CD4-positive, alpha-beta T cell treated with Interleukin-21 for 1 hour (primary cell): ENCODE results near the gene EFCAB6.

ENCODE experiments used
- DNase-seq: peaks from one replicate; pipeline ENCODE4 v3.0.0-alpha.2; 2020

EFCAB6 gene

GRCh38 chr22:43798492-43798891 is 13.6 kb downstream of the EFCAB6 start:
- no peak for DNase-seq

DNA sequence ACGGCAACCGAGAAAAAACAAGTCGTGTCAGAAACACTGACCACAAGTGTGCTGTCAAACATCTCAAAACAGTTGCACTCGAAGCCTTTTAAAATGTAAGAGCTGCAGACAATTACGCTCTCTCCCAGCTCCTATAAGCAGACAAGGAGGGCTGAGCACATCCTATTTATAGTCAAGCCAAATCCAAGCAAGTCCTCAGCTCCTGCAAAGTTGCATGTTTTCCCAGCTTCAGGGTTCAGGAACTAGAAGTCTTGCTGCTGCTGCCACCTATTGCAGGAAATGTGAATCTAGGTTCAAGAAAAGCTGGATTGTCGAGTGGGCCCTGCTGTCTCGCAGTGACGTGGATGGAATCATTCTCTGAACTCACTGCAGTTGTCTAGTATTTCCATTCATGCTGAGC is 15.5 kb downstream of the EFCAB6 start:
- DNase-seq = no peak

DNA sequence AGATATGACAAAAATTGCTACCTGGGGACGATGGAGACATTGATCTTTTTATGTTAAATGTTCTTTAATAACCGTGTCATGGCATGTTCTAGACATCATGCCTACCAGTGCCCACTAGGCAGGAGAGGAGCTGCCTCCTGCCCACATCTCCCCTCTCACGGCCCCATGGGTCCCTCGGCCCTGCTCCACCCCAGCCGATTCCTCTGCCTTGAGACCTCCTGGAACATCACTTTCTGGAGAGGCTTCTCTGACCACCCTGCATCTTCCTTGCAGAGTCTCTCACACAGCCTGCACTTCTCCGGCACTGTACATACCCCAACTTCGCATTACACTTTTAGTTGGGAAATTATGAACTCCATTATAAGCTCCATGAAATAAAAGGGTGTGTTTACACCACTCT is 16.8 kb downstream of the EFCAB6 start:
- DNase-seq = no peak

GRCh38 chr22:43792905-43793304 is 19.2 kb downstream of the EFCAB6 start:
- DNase-seq = no peak

- no peak for DNase-seq
These were observed 22.7 kb downstream of the EFCAB6 start for GRCh38 chr22:43789452-43789851.

DNA sequence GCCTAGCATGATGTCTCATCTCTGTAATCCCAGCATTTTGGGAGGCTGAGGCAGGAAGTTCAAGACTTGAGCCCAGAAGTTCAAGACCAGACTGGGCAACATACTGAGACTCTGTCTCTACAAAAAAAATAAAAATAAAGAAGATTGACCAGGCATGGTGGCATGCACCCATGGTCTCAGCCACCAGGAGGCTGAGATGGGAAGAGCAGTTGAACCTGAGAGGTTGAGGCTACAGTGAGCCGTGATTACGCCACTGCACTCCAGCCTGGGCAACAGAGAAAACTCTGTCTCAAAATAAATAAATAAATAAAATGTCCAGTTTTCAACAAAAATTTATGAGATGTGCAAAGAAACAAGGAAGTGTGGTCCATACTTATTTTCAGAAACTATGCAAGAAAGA is 28.3 kb downstream of the EFCAB6 start:
- DNase-seq = no peak

GRCh38 chr22:43782448-43782847 is 29.7 kb downstream of the EFCAB6 start:
- DNase-seq = no peak

GRCh38 chr22:43777286-43777685 is 34.8 kb downstream of the EFCAB6 start:
- no peak for DNase-seq

- no peak for DNase-seq
These were observed 35.9 kb downstream of the EFCAB6 start for GRCh38 chr22:43776081-43776670.

GRCh38 chr22:43774318-43774915 is 37.7 kb downstream of the EFCAB6 start:
- no peak for DNase-seq

DNA sequence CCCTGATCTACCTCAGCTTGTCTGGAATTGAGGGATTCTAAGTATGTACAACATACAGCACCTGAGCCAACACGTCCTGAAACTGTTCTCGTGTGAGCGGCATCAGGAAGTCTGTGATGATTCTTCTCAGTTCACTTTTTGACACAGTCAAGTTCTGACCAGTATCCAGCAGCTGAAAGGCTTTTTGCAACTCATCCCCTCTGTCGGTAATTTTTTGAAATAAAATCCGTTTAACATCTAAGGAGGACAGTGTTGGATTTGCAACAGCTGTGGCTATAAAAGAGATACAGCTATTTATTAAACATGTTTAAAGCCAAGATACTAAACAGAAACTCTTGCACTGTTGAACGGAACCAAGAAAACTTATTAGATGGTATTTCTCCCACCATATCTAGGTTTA is 39.3 kb downstream of the EFCAB6 start:
- no peak for DNase-seq

- DNase-seq = no peak
These were observed 56.7 kb downstream of the EFCAB6 start for GRCh38 chr22:43755452-43755851.

DNA sequence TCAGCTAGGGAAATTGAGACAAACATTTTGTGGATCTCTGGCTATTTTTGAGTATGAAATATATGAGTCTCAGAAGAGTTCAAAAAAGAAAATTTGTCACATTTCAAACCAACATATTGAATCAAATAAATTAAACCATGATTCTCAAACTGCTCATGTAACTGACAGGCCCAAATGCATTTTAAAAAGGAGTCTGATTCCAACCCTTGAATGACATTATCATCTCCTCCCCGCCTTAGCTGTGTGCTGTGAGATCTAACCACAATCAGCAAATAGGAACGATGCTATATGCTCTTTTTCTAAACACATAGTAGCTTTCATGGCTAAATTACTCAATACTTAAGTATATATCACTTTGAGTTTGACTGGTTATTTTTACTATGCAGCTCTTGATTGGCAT is 57.1 kb downstream of the EFCAB6 start:
- no peak for DNase-seq

- no peak for DNase-seq
These were observed 57.9 kb downstream of the EFCAB6 start for GRCh38 chr22:43754176-43754575.

DNA sequence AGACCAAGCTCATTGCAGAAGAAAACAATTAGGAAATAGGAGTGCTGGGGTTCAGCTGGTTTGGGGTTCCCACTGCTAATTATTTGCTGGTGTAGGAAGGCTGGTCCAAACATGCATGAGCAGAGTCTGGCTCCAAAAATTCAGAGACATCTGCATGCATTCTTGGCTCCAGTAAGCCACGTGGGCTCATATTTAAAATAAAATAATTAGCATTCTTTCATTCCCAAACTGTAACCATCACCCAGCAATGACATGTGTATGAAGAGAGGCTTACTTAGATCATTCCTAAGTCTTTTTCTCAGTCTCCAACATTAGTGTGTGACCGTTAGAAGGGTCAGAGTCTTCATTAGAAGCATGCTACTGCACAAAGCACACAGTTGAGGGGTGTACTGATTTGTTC is 58.4 kb downstream of the EFCAB6 start:
- DNase-seq = no peak

DNA sequence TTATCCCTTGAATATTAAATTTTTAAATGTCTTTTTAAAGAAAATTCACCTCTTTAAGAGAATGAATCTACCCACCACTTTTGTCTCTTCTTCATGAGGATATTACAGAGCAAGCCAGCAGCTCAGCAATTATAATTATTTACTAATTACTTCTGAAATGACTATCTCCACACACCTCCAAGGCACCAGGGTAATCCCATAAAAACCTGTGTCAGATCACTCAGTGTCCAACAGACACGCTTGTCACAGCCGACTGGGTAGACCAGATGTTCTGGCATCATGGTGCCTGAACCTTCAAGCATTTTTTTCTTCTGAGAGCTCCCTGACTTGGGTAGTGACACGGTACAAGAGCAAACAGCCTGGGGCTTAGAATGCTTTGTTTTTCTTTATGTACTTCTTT is 61.4 kb downstream of the EFCAB6 start:
- DNase-seq = no peak

DNA sequence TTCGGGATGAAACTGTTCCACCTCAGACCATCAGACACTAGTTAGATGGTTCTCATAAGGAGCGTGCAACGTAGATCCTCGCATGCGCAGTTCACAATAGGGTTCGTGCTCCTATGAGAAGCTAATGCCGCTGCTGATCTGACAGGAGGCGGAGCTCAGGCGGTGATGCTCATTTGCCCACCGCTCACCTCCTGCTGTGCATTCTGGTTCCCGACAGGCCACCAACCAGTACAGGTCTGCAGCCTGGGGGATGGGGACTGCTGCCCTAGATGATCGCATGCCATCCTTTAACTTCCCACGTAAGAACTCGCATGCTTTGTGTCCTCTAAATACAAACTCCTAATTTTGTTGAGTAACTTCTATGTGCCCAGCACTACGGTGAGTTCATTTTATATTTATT is 62.6 kb downstream of the EFCAB6 start:
- no peak for DNase-seq

DNA sequence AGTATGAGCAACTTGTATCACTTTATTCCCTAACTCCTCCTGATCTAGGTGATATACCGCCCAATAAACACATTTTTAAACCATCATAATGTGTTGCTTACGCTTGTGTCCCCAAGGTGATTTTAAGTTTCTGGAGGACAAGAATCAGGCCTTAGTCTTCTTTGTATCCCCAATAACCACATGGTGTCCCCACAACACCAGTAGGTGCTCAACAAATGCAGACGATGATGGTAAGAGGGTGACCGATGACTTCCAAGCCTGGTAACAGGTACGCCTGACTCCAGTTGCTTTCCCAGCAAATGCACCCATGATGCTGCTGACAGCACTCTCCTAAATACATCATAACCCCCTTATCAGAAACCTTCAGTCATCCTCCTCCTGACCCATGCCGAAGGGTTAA is 64.2 kb downstream of the EFCAB6 start:
- DNase-seq = no peak

DNA sequence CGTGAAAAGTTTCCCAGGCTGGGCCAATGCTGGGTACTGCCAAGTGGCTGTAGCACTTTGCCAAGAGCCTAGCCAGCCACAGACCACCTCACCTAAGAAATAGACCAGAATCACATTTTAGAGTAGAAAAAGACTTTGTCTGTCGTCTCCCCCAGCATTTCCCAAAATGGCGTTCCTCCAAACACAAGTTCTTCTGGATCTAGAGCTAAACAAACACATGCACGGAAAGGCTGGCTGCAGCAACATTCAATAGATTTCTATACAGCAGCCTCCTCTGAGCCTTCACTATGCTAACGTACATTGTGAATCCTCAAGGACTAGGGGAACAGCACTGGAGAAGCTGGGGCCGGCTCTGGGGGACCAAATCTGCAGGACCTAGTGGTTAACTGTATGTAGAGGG is 65.0 kb downstream of the EFCAB6 start:
- no peak for DNase-seq

DNA sequence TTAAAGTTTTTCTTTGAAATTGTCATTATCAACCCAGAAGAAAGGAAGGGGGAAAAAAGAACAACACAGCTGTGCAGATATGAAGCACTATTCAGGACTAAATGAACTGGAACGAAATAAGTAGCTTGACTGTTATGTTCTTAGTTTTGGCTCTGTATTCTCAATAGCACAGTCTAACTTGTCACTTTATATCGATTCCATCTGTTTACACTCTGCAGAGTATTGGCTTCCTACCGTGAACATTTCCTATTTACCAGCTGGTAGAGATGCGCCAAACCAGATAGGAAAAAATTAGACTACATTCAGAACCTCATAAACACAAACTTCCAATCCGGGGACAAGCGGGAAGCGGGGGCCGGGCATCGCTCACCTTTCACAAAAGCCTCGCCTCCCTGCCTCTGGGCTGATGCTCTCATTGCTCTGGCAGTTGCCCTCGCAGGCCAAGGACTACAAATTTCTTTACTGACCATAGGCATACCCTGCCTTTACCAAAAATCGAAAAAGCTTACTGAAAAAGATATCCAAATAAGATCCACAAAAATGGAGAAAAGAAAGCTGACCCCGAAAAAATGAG is 66.2 kb downstream of the EFCAB6 start:
- DNase-seq = no peak

DNA sequence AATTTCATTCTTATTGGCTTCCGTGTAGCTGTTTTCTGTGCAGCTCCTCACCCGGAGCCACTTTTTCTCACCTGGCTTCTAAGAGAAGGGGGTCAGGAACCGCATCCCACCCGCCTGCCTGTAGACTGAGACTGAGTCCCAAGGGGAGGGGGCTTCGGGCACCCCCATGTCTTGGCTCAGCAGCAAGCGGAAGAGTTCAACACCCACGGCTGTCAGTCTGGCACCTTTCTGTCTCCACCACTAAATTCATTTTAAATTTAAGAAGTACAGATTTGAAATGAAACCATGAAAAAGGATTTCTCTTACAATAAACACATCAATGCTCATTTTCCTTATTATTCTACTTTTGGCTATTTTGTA is 66.7 kb downstream of the EFCAB6 start:
- no peak for DNase-seq

GRCh38 chr22:43744700-43745410 is 67.2 kb downstream of the EFCAB6 start:
- DNase-seq = no peak

- no peak for DNase-seq
These were observed 68.0 kb downstream of the EFCAB6 start for GRCh38 chr22:43743929-43744643.

- no peak for DNase-seq
These were observed 69.0 kb downstream of the EFCAB6 start for GRCh38 chr22:43743131-43743530.
